Heart left ventricle (tissue), 13 donors: Measurements from ENCODE around the gene DUOXA1.
"Not testable (repeated sequence)": the region's sequence is repeated elsewhere in the genome, so short reads cannot be mapped to it uniquely, and the experiment has no call there.

Experiments used
- POLR2A ChIP-seq, 2 donors: fragments of 450-650 bp; IDR thresholded peaks; one replicate each; pipeline ENCODE4 v1.6.1; 2017; ENCODE audit warnings: antibody characterized with exemption in 2 of 2, mild to moderate bottlenecking in 2 of 2, moderate library complexity in 2 of 2
- TF ChIP-seq, protein P1 (sequence below), 12 donors: fragments of 200-600 bp; sonication (generic) in 4 of 12; IDR thresholded peaks; one replicate each; pipeline versions ENCODE4 v1.5.0 to v1.8.0; 2018 to 2022; ENCODE audit warnings: antibody characterized with exemption in 12 of 12, mild to moderate bottlenecking in 5 of 12
- donor health status: ischemic (EF 13 %, LVEDD 7.1; RV severe dilation, severe dysfunction).
- donor health status: DM: no; HTN: yes; CAD: no.
- donor health status: DM: no; HTN: no; CAD: no.
- donor health status: ischemic (EF 25% LVEDD 6.9; RV normal size, moderate dysfunction).
- donor health status: ischemic (EF 25% LVEDD 5.7; RV mildly dilated, moderate dysfunction).
- donor health status: ischemic (EF 35%, LVEDD 5.7; RV mildly dilated, moderate dysfunction).
- donor health status: nonischemic (EF 11% LVEDD 7.7; RV severe dilation, severe dysfunction).
- donor health status: DM: yes; HTN: yes; CAD: no.
- donor health status: PGD.
- donor health status: ischemic (EF 29% LVEDD 5.4; RV normal size, mild dysfunction).
- donor health status: nonischemic (EF 23%, LVEDD 6.1; RV moderate dilation, normal function).

DNA sequence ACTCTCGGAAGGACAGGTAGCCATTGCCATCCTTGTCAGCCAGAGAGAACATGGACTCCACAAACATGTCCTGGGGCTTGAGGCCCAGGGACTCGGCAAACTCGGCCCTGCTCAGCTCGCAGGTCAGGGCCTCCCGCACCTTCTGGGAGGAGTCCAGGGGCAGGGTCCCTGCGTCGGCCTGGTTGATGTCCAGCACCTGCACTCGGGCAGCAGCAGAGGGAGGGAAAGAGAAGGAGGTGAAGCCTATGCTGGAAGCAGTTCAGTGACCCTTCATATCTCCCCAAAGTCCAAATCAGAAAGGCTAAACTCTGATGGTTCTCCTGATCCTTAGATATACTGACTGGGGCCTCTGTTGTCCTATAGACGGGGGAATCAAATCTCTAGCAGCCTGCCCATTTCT, 25.5 kb downstream of the DUOXA1 start:
- TF ChIP-seq POLR2A (IDR thresholded peaks at IDR 0.05) = not testable (repeated sequence)
- TF ChIP-seq, protein P1, sequence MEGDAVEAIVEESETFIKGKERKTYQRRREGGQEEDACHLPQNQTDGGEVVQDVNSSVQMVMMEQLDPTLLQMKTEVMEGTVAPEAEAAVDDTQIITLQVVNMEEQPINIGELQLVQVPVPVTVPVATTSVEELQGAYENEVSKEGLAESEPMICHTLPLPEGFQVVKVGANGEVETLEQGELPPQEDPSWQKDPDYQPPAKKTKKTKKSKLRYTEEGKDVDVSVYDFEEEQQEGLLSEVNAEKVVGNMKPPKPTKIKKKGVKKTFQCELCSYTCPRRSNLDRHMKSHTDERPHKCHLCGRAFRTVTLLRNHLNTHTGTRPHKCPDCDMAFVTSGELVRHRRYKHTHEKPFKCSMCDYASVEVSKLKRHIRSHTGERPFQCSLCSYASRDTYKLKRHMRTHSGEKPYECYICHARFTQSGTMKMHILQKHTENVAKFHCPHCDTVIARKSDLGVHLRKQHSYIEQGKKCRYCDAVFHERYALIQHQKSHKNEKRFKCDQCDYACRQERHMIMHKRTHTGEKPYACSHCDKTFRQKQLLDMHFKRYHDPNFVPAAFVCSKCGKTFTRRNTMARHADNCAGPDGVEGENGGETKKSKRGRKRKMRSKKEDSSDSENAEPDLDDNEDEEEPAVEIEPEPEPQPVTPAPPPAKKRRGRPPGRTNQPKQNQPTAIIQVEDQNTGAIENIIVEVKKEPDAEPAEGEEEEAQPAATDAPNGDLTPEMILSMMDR (IDR thresholded peaks at IDR 0.05) = not testable (repeated sequence)
